Astrocyte (in vitro differentiated cells and primary cell): ENCODE results near the gene FBXO34. TPM values are rescaled to one million over a fixed set of nuclear protein-coding genes. Genes with fewer than 3 reads are reported as not detected.
A peak's percentile ranks its signal among the peaks of the same experiment; 100 is the strongest.

Experiments
- DNase-seq: peaks from one replicate; pipeline ENCODE4 v3.0.0-alpha.2; 2010; ENCODE audit warnings: low read depth
- FAIRE-seq: peaks from 2 replicates; lab custom pipeline; 2011; peaks lifted over from hg19 to GRCh38; lab: Jason Lieb, UNC
- H2AFZ ChIP-seq: 2 replicates; pipeline ENCODE4 v1.6.0; 2012; ENCODE audit warnings: low read depth, low read length, inconsistent platforms
- H3K27ac ChIP-seq: 2 replicates; pipeline ENCODE4 v1.5.1; 2011; ENCODE audit warnings: low read depth, low read length, inconsistent platforms
- H3K27me3 ChIP-seq: 2 replicates; pipeline ENCODE4 v1.6.0; 2011; ENCODE audit warnings: low read length, inconsistent platforms; ENCODE audit not compliant: insufficient read depth
- H3K36me3 ChIP-seq: 2 replicates; pipeline ENCODE4 v1.5.1; 2011; ENCODE audit warnings: low read length, inconsistent platforms; ENCODE audit not compliant: insufficient read depth
- H3K4me1 ChIP-seq: 2 replicates; pipeline ENCODE4 v1.5.1; 2011; ENCODE audit warnings: low read length, inconsistent platforms; ENCODE audit not compliant: insufficient read depth
- H3K4me2 ChIP-seq: 2 replicates; pipeline ENCODE4 v1.6.0; 2012; ENCODE audit warnings: low read length, inconsistent platforms
- H3K4me3 ChIP-seq: 2 replicates; pipeline ENCODE4 v1.5.1; 2011; ENCODE audit warnings: low read depth, mild to moderate bottlenecking, low read length, inconsistent platforms; ENCODE audit not compliant: insufficient read depth
- H3K79me2 ChIP-seq: 2 replicates; pipeline ENCODE4 v1.6.0; 2012; ENCODE audit warnings: mild to moderate bottlenecking, low read length, inconsistent platforms; ENCODE audit not compliant: insufficient read depth
- H3K9ac ChIP-seq: 2 replicates; pipeline ENCODE4 v1.6.0; 2012; ENCODE audit warnings: mild to moderate bottlenecking, low read length, inconsistent platforms
- H3K9me3 ChIP-seq: 2 replicates; pipeline ENCODE4 v1.5.1; 2012; ENCODE audit warnings: low read depth, mild to moderate bottlenecking, low read length, inconsistent platforms; ENCODE audit not compliant: insufficient read depth
- H4K20me1 ChIP-seq: 2 replicates; pipeline ENCODE4 v1.6.0; 2012; ENCODE audit warnings: low read length, inconsistent platforms; ENCODE audit not compliant: insufficient read depth
- H3K27ac Mint-ChIP-seq: one replicate; pipeline ENCODE4 v1.8.0; 2021; ENCODE audit warnings: mild to moderate bottlenecking, mixed read lengths; ENCODE audit not compliant: unreplicated experiment
- H3K27me3 Mint-ChIP-seq: one replicate; pipeline ENCODE4 v1.8.0; 2021; ENCODE audit warnings: low read depth, mixed read lengths; ENCODE audit not compliant: unreplicated experiment
- H3K36me3 Mint-ChIP-seq: one replicate; pipeline ENCODE4 v1.8.0; 2021; ENCODE audit warnings: low read depth, mixed read lengths; ENCODE audit not compliant: unreplicated experiment
- H3K4me1 Mint-ChIP-seq: one replicate; pipeline ENCODE4 v1.8.0; 2021; ENCODE audit warnings: low read depth, mixed read lengths; ENCODE audit not compliant: unreplicated experiment
- H3K4me3 Mint-ChIP-seq: one replicate; pipeline ENCODE4 v1.8.0; 2021; ENCODE audit warnings: mild to moderate bottlenecking, moderate library complexity, mixed read lengths; ENCODE audit not compliant: unreplicated experiment
- H3K9me3 Mint-ChIP-seq: one replicate; pipeline ENCODE4 v1.8.0; 2021; ENCODE audit warnings: mild to moderate bottlenecking, mixed read lengths; ENCODE audit not compliant: unreplicated experiment
- CTCF ChIP-seq: IDR thresholded peaks from 2 replicates; pipeline ENCODE4 v1.5.1; 2011; ENCODE audit warnings: low read depth, mild to moderate bottlenecking, inconsistent platforms, low read length, moderate library complexity; ENCODE audit not compliant: insufficient read depth
- EZH2 ChIP-seq: IDR thresholded peaks from 2 replicates; pipeline ENCODE4 v1.6.1; 2012; ENCODE audit warnings: mild to moderate bottlenecking, low read length, inconsistent platforms; ENCODE audit not compliant: insufficient read depth
- total RNA-seq: library from RNA; stranded (reverse); gene quantifications from 2 replicates; pipeline ENCODE4 v1.2.1, GENCODE V29; 2021

The FBXO34 gene
- total RNA-seq, 1 donor from 2014 or later, result 23.4 TPM

GRCh38 chr14:55272387-55272786, 1.2 kb downstream of the FBXO34 start:
- Histone ChIP-seq H3K36me3 (no peaks in the 10 kb centered on the region), H3K9me3 (no peaks in the 10 kb centered on the region), H3K27ac (peak overlapping the region; percentile 88), H3K9ac (peak overlapping the region; percentile 98), H4K20me1 (peaks cover 40% of the 10 kb centered on the region), H3K4me3 (peak overlapping the region; percentile 99), H3K4me2 (peak overlapping the region; percentile 94), H2AFZ (no peak overlapping the region), H3K27me3 (no peaks in the 10 kb centered on the region), H3K79me2 (peaks cover 56% of the 10 kb centered on the region), H3K4me1 (peaks cover 26% of the 10 kb centered on the region)
- H3K9me3 Mint-ChIP-seq, result no peaks in the 10 kb centered on the region
- no peaks in the 10 kb centered on the region for H3K27me3 Mint-ChIP-seq
- FAIRE-seq, result no peak
- no peak for DNase-seq
- H3K36me3 Mint-ChIP-seq, result no peaks in the 10 kb centered on the region
- TF ChIP-seq EZH2, result no peak
- TF ChIP-seq CTCF, result no peak
- peak overlapping the region; percentile 87 for H3K27ac Mint-ChIP-seq
- peaks cover 33% of the 10 kb centered on the region for H3K4me1 Mint-ChIP-seq
- peak overlapping the region; percentile 93 for H3K4me3 Mint-ChIP-seq

- no peak overlapping the region for H2AFZ ChIP-seq
- peaks cover 45% of the 10 kb centered on the region for H4K20me1 ChIP-seq
- H3K27me3 ChIP-seq, result no peaks in the 10 kb centered on the region
- Mint-ChIP-seq H3K36me3 (peaks cover 2% of the 10 kb centered on the region), H3K27ac (peak overlapping the region; percentile 0), H3K4me3 (peak overlapping the region; percentile 93), H3K27me3 (no peaks in the 10 kb centered on the region), H3K9me3 (no peaks in the 10 kb centered on the region), H3K4me1 (peaks cover 35% of the 10 kb centered on the region)
- peak overlapping the region; percentile 98 for H3K9ac ChIP-seq
- DNase-seq (no peak), FAIRE-seq (no peak)
- peaks cover 62% of the 10 kb centered on the region for H3K79me2 ChIP-seq
- H3K27ac ChIP-seq, result no peak overlapping the region
- TF ChIP-seq CTCF (no peak), EZH2 (no peak)
- H3K4me2 ChIP-seq, result peak overlapping the region; percentile 94
- peaks cover 26% of the 10 kb centered on the region for H3K4me1 ChIP-seq
- H3K9me3 ChIP-seq, result no peaks in the 10 kb centered on the region
- peak overlapping the region; percentile 99 for H3K4me3 ChIP-seq
- no peaks in the 10 kb centered on the region for H3K36me3 ChIP-seq
Observed at GRCh38 chr14:55272922-55273321, 1.7 kb downstream of the FBXO34 start.

GRCh38 chr14:55274146-55274545, 2.9 kb downstream of the FBXO34 start:
- no peaks in the 10 kb centered on the region for H3K27me3 ChIP-seq
- peak overlapping the region; percentile 66 for H3K4me3 Mint-ChIP-seq
- no peaks in the 10 kb centered on the region for H3K27me3 Mint-ChIP-seq
- peaks cover 2% of the 10 kb centered on the region for H3K36me3 Mint-ChIP-seq
- H3K9me3 ChIP-seq, result no peaks in the 10 kb centered on the region
- H4K20me1 ChIP-seq, result peaks cover 54% of the 10 kb centered on the region
- no peaks in the 10 kb centered on the region for H3K36me3 ChIP-seq
- H3K9ac ChIP-seq, result no peak overlapping the region
- H3K4me3 ChIP-seq, result no peak overlapping the region
- H3K27ac ChIP-seq, result peak overlapping the region; percentile 19
- peaks cover 73% of the 10 kb centered on the region for H3K79me2 ChIP-seq
- H2AFZ ChIP-seq, result no peak overlapping the region
- no peaks in the 10 kb centered on the region for H3K9me3 Mint-ChIP-seq
- TF ChIP-seq EZH2 (no peak), CTCF (no peak)
- FAIRE-seq, result no peak
- peaks cover 33% of the 10 kb centered on the region for H3K4me1 Mint-ChIP-seq
- H3K27ac Mint-ChIP-seq, result no peak overlapping the region
- peaks cover 26% of the 10 kb centered on the region for H3K4me1 ChIP-seq
- DNase-seq, result no peak
- no peak overlapping the region for H3K4me2 ChIP-seq
